ELR (cell line): ENCODE measurements around the gene PER1.
"Not testable (repeated sequence)": the region's sequence is repeated elsewhere in the genome, so short reads cannot be mapped to it uniquely, and the experiment has no call there.

Experiments used
- DNase-seq: peaks from one replicate; pipeline ENCODE4 v3.0.0-alpha.2; 2015; ENCODE audit warnings: low read depth

The PER1 gene

GRCh38 chr17:8121681-8122421, 30.4 kb downstream of the PER1 start:
- peak; percentile 86 for DNase-seq

- no peak for DNase-seq
Measured at GRCh38 chr17:8121407-8121680, 30.9 kb downstream of the PER1 start.

GRCh38 chr17:8120520-8121406, 31.4 kb downstream of the PER1 start:
- DNase-seq, result peak; percentile 81

GRCh38 chr17:8119581-8120519, 32.4 kb downstream of the PER1 start:
- peak; percentile 93 for DNase-seq

GRCh38 chr17:8118769-8119580, 33.2 kb downstream of the PER1 start:
- DNase-seq, result peak; percentile 89

- peak; percentile 93 for DNase-seq
Measured at GRCh38 chr17:8117980-8118768, 34.0 kb downstream of the PER1 start, which contains the start of gene ALOXE3. Gene ALOXE3 (minus strand): TSS chr17:8118514. CDS start chr17:8117990, 524 bp downstream.

GRCh38 chr17:8117367-8117979, 34.7 kb downstream of the PER1 start:
- DNase-seq, result peak; percentile 19

- DNase-seq, result no peak
Measured at GRCh38 chr17:8116776-8117175, 35.4 kb downstream of the PER1 start.

- no peak for DNase-seq
Measured at GRCh38 chr17:8110907-8111306, 41.3 kb downstream of the PER1 start.

GRCh38 chr17:8110456-8110804, 41.8 kb downstream of the PER1 start:
- DNase-seq, result no peak

- DNase-seq, result peak; percentile 40
Measured at GRCh38 chr17:8109661-8110455, 42.3 kb downstream of the PER1 start.

GRCh38 chr17:8108972-8109660, 43.1 kb downstream of the PER1 start:
- no peak for DNase-seq

GRCh38 chr17:8106980-8107379, 45.2 kb downstream of the PER1 start:
- DNase-seq, result not testable (repeated sequence)

GRCh38 chr17:8105957-8106398, 46.2 kb downstream of the PER1 start:
- peak; percentile 55 for DNase-seq

- no peak for DNase-seq
Measured at GRCh38 chr17:8104911-8105310, 47.3 kb downstream of the PER1 start.

- DNase-seq, result peak; percentile 45
Measured at GRCh38 chr17:8103549-8103948, 48.7 kb downstream of the PER1 start.

- DNase-seq, result no peak
Measured at GRCh38 chr17:8101721-8102120, 50.5 kb downstream of the PER1 start.

GRCh38 chr17:8100763-8101162, 51.4 kb downstream of the PER1 start:
- DNase-seq, result no peak

GRCh38 chr17:8100111-8100510, 52.1 kb downstream of the PER1 start:
- DNase-seq, result no peak
